GM12878 (cell line): ENCODE data around the gene ELF2. TPM values are rescaled to one million over a fixed set of nuclear protein-coding genes. Genes with fewer than 3 reads are reported as not detected.

ENCODE experiments used
- ATF7 ChIP-seq: fragments of 450-650 bp; IDR thresholded peaks from 2 replicates; pipeline ENCODE4 v1.6.1; 2016; ENCODE audit warnings: low read depth, mild to moderate bottlenecking
- BACH1 ChIP-seq: fragments of 450-650 bp; IDR thresholded peaks from 2 replicates; pipeline ENCODE4 v1.6.1; 2017; ENCODE audit warnings: mild to moderate bottlenecking, borderline replicate concordance
- BHLHE40 ChIP-seq, 2 experiments: fragments of 450-650 bp in 1 of 2; IDR thresholded peaks; 2 replicates each; pipeline ENCODE4 v1.6.1; 2011 to 2017; ENCODE audit warnings: low read depth in 2 of 2, borderline replicate concordance in 1 of 2, improper control_type of control experiment in 1 of 2, low read length in 1 of 2, mild to moderate bottlenecking in 1 of 2
- BMI1 ChIP-seq: fragments of 450-650 bp; IDR thresholded peaks from 2 replicates; pipeline ENCODE4 v1.6.1; 2016; ENCODE audit warnings: mild to moderate bottlenecking, moderate library complexity, borderline replicate concordance
- EZH2 ChIP-seq: IDR thresholded peaks from 2 replicates; pipeline ENCODE4 v1.6.1; 2012; ENCODE audit warnings: low read depth, mild to moderate bottlenecking, control low read depth, inconsistent platforms, low read length, borderline replicate concordance; ENCODE audit not compliant: control insufficient read depth
- JUNB ChIP-seq: IDR thresholded peaks from 2 replicates; pipeline ENCODE4 v1.6.1; 2016; ENCODE audit warnings: antibody characterized with exemption, mild to moderate bottlenecking
- JUND ChIP-seq: IDR thresholded peaks from 2 replicates; pipeline ENCODE4 v1.6.1; 2012; ENCODE audit warnings: low read depth, mild to moderate bottlenecking, low read length, improper control_type of control experiment, moderate library complexity
- NR2F1 ChIP-seq: fragments of 450-650 bp; conservative IDR thresholded peaks from 2 replicates; pipeline ENCODE4 v1.6.1; 2017; ENCODE audit warnings: mild to moderate bottlenecking
- POLR2AphosphoS5 ChIP-seq: IDR thresholded peaks from 2 replicates; pipeline ENCODE4 v1.6.1; 2011; ENCODE audit warnings: mild to moderate bottlenecking, low read length, inconsistent platforms
- RELB ChIP-seq: fragments of 450-650 bp; IDR thresholded peaks from 2 replicates; pipeline ENCODE4 v1.6.1; 2017; ENCODE audit warnings: low read depth, mild to moderate bottlenecking, moderate library complexity
- SIN3A ChIP-seq: IDR thresholded peaks from 2 replicates; pipeline ENCODE4 v1.6.1; 2012; ENCODE audit warnings: low read depth, low read length, improper control_type of control experiment
- SREBF2 ChIP-seq: IDR thresholded peaks from 2 replicates; pipeline ENCODE4 v1.6.1; 2012; ENCODE audit warnings: mild to moderate bottlenecking, low read length
- TCF12 ChIP-seq: IDR thresholded peaks from 2 replicates; pipeline ENCODE4 v1.6.1; 2011; ENCODE audit warnings: low read depth, mild to moderate bottlenecking, low read length
- ZBED1 ChIP-seq: IDR thresholded peaks from 2 replicates; pipeline ENCODE4 v1.6.1; 2016; ENCODE audit warnings: borderline replicate concordance
- ZBTB11 ChIP-seq: fragments of 450-650 bp; formaldehyde crosslinking; IDR thresholded peaks from 2 replicates; pipeline ENCODE4 v1.5.0; 2022; ENCODE audit warnings: mild to moderate bottlenecking, missing genetic modification characterization
- ZZZ3 ChIP-seq: IDR thresholded peaks from 2 replicates; pipeline ENCODE4 v1.6.1; 2011; ENCODE audit warnings: low read depth; ENCODE audit not compliant: control insufficient read depth, insufficient read length
- polyA plus RNA-seq, 11 experiments: library from polyadenylated mRNA; depleted of rRNA in 4 of 11; unstranded in 6 of 11; stranded (reverse) in 5 of 11; fragments of >200 nt; fragmentation: Nextera tagmentation in 4 of 11; fragmentation: Illumina TruSeq in 1 of 11; extraction: Ambion mirVana in 4 of 11; extraction: Trizol in 1 of 11; gene quantifications; 1 replicate in 1 of 11; 2 replicates in 10 of 11; pipeline versions ENCODE4 v1.2.1 to v1.2.3, GENCODE V29; 2011 to 2016; ENCODE audit warnings: inconsistent platforms in 2 of 11, missing spikeins in 2 of 11, low read depth in 1 of 11
- total RNA-seq, 4 experiments: library from RNA; depleted of rRNA in 3 of 4; stranded (reverse); fragments of >200 nt in 3 of 4; fragmentation: Illumina TruSeq in 1 of 4; extraction: Trizol in 1 of 4; gene quantifications; 2 replicates each; pipeline versions ENCODE4 v1.2.1 to v1.2.3, GENCODE V29; 2013 to 2021
- TF ChIP-seq, protein P1 (sequence below): fragments of 450-650 bp; IDR thresholded peaks from 2 replicates; pipeline ENCODE4 v1.6.1; 2016; ENCODE audit warnings: mild to moderate bottlenecking
- TF ChIP-seq, protein P2 (sequence below): fragments of 450-650 bp; IDR thresholded peaks from 2 replicates; pipeline ENCODE4 v1.6.1; 2018; ENCODE audit warnings: mild to moderate bottlenecking, low read depth, moderate library complexity; ENCODE audit not compliant: partially characterized antibody
- TF ChIP-seq, protein P3 (sequence below): fragments of 450-650 bp; IDR thresholded peaks from 2 replicates; pipeline ENCODE4 v1.6.1; 2016; ENCODE audit warnings: mild to moderate bottlenecking

Gene ELF2
- total and polyA plus RNA-seq, 10 of the 15 experiments (the other 5 are each of a cell fraction or from before 2014, with no cell fraction given), result 10.5 to 30.1 (median 20.5) TPM

GRCh38 chr4:139176302-139177048, 543 bp downstream of the ELF2 start (continued):
- TF ChIP-seq JUND (no peak), TCF12 (0 out of 2 replicates have a peak, but pooled peaks have one; percentile 44), BHLHE40 (IDR thresholded peaks at IDR 0.05; ENCODE audit: borderline replicate concordance in 1 of 2, low read depth in 2 of 2, low read length in 1 of 2) (no peak), ZBED1 (peak; percentile 33), ZBTB11 (CRISPR knock-in tag) (no peak), BACH1 (peak; percentile 55; the same call in 1 of the 2 replicates), SREBF2 (no peak), ATF7 (no peak), BMI1 (0 out of 2 replicates have a peak, but pooled peaks have one; percentile 6), NR2F1 (peak; percentile 71), EZH2 (no peak), RELB (peak; percentile 33; the same call in 1 of the 2 replicates), JUNB (no peak), ZZZ3 (no peak), SIN3A (no peak), POLR2AphosphoS5 (no peak; the same call in 1 of the 2 replicates)
- TF ChIP-seq, protein P1, sequence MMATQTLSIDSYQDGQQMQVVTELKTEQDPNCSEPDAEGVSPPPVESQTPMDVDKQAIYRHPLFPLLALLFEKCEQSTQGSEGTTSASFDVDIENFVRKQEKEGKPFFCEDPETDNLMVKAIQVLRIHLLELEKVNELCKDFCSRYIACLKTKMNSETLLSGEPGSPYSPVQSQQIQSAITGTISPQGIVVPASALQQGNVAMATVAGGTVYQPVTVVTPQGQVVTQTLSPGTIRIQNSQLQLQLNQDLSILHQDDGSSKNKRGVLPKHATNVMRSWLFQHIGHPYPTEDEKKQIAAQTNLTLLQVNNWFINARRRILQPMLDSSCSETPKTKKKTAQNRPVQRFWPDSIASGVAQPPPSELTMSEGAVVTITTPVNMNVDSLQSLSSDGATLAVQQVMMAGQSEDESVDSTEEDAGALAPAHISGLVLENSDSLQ, result no peak
- TF ChIP-seq, protein P2, sequence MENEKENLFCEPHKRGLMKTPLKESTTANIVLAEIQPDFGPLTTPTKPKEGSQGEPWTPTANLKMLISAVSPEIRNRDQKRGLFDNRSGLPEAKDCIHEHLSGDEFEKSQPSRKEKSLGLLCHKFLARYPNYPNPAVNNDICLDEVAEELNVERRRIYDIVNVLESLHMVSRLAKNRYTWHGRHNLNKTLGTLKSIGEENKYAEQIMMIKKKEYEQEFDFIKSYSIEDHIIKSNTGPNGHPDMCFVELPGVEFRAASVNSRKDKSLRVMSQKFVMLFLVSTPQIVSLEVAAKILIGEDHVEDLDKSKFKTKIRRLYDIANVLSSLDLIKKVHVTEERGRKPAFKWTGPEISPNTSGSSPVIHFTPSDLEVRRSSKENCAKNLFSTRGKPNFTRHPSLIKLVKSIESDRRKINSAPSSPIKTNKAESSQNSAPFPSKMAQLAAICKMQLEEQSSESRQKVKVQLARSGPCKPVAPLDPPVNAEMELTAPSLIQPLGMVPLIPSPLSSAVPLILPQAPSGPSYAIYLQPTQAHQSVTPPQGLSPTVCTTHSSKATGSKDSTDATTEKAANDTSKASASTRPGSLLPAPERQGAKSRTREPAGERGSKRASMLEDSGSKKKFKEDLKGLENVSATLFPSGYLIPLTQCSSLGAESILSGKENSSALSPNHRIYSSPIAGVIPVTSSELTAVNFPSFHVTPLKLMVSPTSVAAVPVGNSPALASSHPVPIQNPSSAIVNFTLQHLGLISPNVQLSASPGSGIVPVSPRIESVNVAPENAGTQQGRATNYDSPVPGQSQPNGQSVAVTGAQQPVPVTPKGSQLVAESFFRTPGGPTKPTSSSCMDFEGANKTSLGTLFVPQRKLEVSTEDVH, result no peak
- TF ChIP-seq, protein P3, sequence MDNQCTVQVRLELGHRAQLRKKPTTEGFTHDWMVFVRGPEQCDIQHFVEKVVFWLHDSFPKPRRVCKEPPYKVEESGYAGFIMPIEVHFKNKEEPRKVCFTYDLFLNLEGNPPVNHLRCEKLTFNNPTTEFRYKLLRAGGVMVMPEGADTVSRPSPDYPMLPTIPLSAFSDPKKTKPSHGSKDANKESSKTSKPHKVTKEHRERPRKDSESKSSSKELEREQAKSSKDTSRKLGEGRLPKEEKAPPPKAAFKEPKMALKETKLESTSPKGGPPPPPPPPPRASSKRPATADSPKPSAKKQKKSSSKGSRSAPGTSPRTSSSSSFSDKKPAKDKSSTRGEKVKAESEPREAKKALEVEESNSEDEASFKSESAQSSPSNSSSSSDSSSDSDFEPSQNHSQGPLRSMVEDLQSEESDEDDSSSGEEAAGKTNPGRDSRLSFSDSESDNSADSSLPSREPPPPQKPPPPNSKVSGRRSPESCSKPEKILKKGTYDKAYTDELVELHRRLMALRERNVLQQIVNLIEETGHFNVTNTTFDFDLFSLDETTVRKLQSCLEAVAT, result no peak
